T-helper 22 cell (primary cell): ENCODE results near the gene MYO1B.

Experiments
- DNase-seq: peaks from one replicate; pipeline ENCODE4 v3.0.0-alpha.2; 2020; ENCODE audit warnings: low read depth

Gene MYO1B

DNA sequence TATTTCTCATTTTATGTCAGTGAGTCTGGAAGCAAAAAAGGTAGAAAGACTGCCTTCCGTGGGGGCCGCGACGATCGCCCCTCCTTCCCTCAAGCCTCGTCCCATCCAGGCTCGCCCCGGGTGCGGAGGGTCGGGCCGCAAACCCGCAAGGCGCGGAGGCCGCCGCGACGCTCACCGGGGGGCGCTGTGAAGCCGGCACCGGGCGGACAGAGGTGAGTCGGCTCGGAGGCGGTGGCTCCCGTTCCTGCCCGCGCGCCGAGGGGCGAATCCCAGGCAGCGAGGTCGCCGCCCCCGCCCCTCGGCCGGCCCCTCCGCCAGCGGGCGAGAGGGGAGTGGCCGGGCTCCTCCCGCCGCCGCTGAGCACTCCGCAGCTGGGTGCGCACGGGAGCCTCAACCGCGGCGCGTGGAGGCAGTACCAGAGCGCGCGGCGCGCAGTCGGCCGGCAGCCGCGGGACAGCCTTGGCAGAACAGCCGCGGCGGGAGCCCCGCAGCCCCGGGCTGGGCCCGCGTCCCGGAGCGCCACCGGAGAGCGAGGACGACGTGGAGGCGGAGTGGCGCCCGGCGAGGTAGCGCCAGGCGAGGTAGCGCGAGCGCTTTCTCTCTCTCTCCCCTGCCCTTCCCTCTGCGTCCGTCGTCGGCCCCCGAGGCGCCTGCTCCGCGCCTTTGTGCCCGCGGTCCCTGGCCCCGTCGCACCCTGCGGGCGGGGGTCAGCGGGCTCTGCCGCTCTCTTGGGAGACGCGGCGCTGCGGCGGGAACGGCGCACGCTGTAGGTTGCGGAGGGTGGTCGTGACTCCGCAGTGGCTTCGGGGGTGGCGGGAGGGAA is at the start of gene MYO1B:
MYO1B (plus strand) TSS at position 359 of the 823 bp plus-strand sequence. CDS start 31,492 bp downstream, outside the sequence.
- no peak for DNase-seq

DNA sequence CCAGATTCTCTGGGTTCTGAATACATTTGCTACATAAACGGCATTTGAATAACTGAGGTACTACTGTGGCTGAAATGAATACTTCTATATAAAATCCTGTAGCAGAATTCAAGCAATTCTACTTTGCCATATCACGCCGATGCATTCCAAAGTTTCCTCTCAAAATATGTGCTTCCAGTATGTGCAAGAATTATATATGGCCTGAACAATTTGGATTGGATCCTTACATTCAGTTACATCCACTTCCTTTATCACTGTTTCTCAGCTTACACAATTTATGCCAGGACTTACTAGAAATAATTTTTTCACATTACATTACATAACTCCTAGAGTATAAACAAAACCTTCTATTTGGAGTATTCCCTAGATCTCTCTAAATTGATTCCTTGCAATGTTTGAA is 48.1 kb upstream of the MYO1B start:
- DNase-seq: no peak

DNA sequence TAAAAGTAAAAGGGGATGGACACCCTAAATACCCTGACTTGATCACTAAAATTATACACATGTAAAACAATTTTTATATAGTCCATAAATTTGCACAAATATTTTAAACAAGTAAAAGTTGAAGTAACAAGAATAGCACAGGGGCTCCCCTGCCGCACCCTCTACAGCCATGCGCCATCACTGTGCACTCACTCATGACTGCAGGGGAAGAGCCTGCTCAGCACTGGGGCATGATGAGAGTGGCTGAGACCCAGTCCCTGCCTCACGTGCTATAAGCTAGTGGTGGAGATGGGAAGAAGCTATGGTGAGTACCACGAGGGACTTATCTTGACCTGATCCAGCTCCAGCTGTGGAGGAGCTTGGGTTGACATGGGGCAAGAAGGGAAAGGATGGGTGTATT is 46.9 kb upstream of the MYO1B start:
- DNase-seq: no peak

DNA sequence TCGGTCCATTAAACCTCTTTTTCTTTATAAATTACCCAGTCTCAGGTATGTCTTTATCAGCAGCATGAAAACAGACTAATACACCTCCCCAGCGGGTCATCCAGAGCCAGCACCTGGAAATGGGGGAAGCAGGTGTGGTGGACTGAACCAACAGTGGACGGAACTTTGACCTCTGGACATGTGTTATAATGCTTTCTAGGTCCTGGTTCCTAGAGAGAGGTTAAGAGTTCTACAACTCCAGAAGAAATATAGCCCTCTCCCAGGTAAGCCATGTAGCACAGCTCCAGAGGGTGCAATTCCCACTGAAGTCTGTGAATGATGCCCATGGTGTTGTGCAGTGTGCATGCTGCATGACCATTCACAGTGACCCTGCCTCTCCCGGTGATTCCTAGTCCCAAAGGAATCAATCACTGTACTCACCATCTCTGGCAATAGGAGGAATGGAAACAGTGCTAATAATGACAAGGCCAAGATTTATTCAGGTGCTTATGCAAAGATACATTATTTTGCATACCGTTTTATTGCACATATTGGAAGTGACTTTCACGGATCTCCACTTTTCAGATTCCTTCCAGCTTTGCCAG is 45.2 kb upstream of the MYO1B start:
- DNase-seq: no peak

DNA sequence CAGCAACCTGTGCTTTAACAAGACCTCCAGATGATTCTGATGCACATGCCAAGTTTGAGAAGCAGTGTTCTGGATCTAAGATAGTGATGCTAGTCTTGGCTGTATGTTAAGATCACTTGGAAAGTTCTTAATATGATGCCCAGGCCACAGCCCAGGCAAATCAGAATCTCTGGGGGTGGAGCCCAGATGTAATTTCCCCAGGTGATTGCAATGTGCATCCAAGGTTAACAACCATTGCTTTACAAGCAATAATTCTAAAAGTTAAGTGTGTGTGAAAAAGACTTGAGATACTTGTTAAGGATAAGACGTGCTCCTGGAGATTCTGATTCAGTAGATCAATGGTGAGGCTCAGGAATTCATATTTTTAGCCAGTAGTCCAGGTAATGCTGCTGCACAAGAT is 44.3 kb upstream of the MYO1B start:
- DNase-seq: no peak

DNA sequence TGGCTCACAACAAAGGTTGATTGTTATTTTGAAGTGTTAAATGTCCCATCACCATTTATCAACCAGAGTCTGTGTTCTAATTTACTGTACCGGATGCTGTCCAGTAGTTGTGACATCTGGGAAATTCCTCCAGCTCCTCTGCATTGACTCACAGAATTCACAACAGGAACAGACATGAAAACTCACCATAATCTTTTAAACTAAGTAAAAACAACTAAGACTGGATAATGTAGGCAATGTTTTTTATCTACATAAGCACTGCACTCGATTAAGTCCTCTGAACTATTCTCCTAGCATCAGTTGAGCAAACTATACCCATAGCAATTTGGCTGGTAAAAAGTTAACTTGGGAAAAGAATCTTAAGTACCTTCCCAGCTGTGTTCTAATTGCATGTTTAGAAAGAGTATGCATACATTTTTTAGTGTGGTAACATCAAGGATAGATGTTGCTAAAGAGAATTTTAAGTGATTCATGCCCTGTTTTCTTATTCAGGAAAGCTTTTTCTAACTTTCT is 42.9 kb upstream of the MYO1B start:
- no peak for DNase-seq

DNA sequence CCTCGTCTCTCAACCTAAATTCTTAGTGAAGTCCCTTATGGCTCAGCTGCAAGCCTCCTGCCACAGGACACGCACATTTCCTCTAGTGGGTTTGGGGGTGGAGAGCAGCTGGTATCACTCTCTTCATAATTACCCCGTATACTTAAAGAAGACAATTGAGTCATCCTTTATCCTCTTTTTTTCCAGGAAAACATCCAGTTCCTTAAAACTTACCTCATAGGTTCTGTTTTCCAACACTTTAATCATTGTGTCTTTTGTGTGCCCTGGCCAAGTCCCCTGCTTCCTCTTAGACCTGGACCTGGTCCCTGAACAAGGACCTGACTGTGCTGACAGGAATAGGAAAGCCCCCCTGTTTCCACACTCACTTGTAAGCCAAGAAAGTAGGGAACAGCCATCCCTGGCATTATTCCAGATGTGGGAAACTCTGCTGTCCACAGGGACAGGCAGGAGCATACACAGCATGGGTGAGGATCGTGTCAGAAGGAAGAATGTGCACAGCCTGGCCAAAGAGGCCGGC is 42.3 kb upstream of the MYO1B start:
- no peak for DNase-seq

- DNase-seq: no peak
Observed at GRCh38 chr2:191204433-191204832, 40.8 kb upstream of the MYO1B start.

- DNase-seq: no peak
Observed at GRCh38 chr2:191206613-191207471, 38.4 kb upstream of the MYO1B start.

DNA sequence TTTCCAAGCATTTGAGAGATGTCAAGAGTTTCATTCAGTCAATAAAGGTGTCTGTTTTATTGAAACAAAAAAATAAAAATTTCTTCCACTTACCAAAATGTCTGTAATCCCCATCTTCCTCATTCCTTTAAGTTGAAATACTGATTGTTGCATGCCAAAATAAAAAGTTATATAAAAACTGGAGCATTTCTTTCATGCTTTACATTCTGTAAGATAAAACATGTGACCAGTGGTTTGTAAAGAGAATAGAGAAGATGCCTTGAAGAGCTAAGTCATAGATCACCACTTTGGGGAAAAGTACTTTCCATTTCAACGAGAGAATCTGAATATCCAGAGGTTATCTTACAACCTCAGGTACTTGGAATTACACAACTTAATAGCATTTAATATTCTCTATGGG is 35.9 kb upstream of the MYO1B start:
- DNase-seq: no peak

DNA sequence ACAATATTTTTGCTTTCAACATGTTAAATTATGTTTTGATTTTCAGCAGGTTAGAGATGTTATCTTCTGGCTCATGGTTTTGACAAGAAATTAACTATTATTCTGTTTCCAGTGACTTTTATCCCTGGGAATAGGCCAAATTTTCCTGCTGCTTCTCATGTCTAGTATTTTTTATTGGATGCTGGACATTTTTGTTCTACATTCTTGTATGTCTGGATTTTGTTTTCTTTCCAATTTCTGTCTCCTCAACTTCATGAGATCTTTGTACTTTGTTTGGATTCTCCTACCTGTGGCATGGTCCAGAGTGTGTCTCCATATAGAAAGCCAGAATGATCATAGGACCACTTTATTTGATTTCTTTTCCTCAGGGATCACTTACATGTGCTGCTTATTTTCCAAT is 33.1 kb upstream of the MYO1B start:
- DNase-seq: no peak

GRCh38 chr2:191213333-191213732 is 31.9 kb upstream of the MYO1B start:
- no peak for DNase-seq

- no peak for DNase-seq
Observed at GRCh38 chr2:191215230-191215629, 30.0 kb upstream of the MYO1B start.

- no peak for DNase-seq
Observed at GRCh38 chr2:191215666-191216065, 29.5 kb upstream of the MYO1B start.

GRCh38 chr2:191217580-191217979 is 27.6 kb upstream of the MYO1B start:
- no peak for DNase-seq

DNA sequence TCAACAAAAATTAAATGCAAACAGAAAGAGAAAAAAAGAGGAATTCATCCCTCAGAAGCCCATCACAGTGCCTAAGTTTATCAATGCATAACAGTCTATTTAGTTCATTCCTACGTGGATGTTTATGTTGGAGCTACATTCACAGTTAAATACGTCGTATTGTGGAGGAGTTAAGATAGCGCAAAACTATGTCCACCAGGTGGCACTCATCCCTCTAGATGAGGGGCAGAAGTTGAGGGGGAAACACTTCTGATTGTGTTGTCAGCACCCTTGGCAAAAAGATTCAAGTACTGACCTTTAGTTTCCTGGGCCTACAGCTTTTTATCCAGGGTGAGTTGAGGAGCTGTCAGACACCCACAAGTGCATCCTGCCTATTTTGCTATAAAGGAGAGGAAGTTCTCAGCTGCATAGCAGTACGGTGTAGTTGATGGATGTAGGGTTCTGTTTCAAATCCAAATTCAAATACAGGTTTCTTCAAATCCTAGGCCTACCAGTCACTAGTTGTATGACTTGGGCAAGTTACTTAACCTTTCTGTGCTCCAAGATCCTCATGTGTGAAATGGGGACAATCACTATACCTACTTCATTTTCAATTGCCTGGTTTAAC is 26.8 kb upstream of the MYO1B start:
- DNase-seq: no peak

DNA sequence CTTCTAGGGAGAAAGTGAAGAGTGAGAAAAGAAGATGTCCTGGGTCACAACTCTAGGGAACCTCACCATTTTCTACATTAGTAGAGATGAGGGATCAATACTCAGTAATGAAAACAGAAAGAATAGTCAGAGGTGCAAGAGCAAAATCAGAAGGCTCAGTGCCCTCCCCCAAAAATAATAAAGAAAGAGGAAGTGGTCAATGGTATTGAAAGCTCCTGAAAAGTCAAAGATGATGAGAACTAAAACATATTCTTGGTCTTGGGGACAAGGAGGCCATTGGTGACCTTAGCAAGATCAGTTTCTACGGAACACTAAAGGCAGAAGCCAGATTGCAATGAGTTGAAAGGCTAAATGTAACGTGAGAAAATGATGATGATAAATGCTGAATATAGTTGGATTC is 24.5 kb upstream of the MYO1B start:
- no peak for DNase-seq

DNA sequence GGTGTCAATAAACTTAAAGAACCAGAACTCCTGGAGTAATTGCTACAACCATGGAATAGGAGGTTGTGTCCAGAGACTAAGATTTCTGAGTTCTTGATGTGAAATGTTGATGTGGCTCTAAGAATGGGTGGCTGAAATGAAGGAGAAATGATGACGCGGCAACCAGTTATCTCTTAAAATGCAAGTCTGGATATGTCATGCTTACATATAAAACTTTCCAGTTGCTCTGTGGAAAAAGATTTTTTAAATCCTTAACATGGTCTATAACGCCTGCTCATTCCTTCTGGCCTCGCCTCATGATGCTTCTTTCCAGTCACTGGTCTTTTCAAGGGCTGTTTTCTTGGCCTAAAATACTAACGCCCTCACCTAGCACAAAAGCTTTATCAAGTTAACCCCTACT is 23.5 kb upstream of the MYO1B start:
- DNase-seq: no peak

- DNase-seq: no peak
Observed at GRCh38 chr2:191222507-191222906, 22.7 kb upstream of the MYO1B start.

DNA sequence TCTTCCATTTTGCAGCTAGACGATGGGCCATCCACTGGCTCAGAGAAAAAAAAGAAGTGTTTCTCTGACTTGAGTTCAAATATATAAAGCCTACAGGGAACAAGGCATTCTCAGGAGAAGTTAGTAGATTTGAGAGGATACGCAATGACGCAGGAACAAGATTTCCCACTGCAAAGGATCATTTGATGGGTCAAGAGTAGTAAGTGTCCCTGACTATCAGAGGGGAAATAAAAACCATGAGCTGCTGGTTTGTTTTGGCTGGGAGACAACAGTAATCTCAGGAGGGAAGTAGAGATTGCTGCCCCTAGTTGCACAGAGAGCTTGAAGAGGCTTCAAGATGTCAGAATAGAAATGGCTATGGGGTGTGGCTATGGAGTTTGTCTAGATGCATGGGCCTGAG is 22.3 kb upstream of the MYO1B start:
- DNase-seq: no peak

- DNase-seq: no peak
Observed at GRCh38 chr2:191225126-191225525, 20.1 kb upstream of the MYO1B start.

DNA sequence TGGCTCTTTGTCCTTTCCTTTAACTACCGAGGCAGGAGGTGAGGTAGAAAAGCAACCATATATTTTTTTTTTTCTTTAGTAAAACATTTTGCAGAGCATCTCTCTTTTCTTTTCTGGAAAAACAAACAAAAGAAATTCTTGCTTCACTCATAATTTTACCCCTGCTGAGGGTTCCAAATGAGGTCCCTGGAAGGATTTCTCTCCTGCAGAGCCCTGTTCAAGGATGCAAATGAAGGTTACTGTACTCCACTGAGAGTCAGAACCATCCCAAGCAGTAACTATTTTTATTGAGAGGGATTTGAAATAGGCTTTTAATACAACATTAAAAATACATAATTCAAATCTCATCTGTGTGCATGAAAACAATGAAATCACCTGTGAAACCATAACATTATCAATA is 19.5 kb upstream of the MYO1B start:
- DNase-seq: no peak
